Neural cell (in vitro differentiated cells): ENCODE results near the gene PROSER1. TPM values are rescaled to one million over a fixed set of nuclear protein-coding genes. Genes with fewer than 3 reads are reported as not detected.
A peak's percentile ranks its signal among the peaks of the same experiment; 100 is the strongest.
"Not testable (repeated sequence)": the region's sequence is repeated elsewhere in the genome, so short reads cannot be mapped to it uniquely, and the experiment has no call there.

Experiments
- H2AFZ ChIP-seq: fragments of 200-600, 300-800 bp; sonication (generic), shearing (Covaris generic); 2 replicates; pipeline ENCODE4 v1.6.0; 2014; ENCODE audit warnings: low read depth, mild to moderate bottlenecking, antibody characterized with exemption, low read length, moderate library complexity
- H3F3A ChIP-seq: fragments of 200-600 bp; shearing (Covaris generic); 2 replicates; pipeline ENCODE4 v1.6.1; 2016; ENCODE audit warnings: mild to moderate bottlenecking, moderate library complexity, mixed read lengths, antibody characterized with exemption, low read length; ENCODE audit not compliant: insufficient read depth, poor library complexity, severe bottlenecking
- H3K27ac ChIP-seq: fragments of 200-600, 300-800 bp; sonication (generic), shearing (Covaris generic); 2 replicates; pipeline ENCODE4 v1.5.1; 2014; ENCODE audit warnings: mild to moderate bottlenecking, low read length, moderate library complexity
- H3K27me3 ChIP-seq: fragments of 300-800, 200-600 bp; sonication (generic), shearing (Covaris generic); 2 replicates; pipeline ENCODE4 v1.6.0; 2014; ENCODE audit warnings: mild to moderate bottlenecking, low read depth, low read length, moderate library complexity; ENCODE audit not compliant: insufficient read depth
- H3K36me3 ChIP-seq: fragments of 300-800, 200-600 bp; sonication (generic), shearing (Covaris generic); 2 replicates; pipeline ENCODE4 v1.5.1; 2014; ENCODE audit warnings: mild to moderate bottlenecking, antibody characterized with exemption, low read length, moderate library complexity; ENCODE audit not compliant: insufficient read depth
- H3K4me2 ChIP-seq: fragments of 300-800, 200-600 bp; sonication (generic), shearing (Covaris generic); 2 replicates; pipeline ENCODE4 v1.6.0; 2014; ENCODE audit warnings: mild to moderate bottlenecking, low read length
- H3K4me3 ChIP-seq: fragments of 300-800, 200-600 bp; sonication (generic), shearing (Covaris generic); 2 replicates; pipeline ENCODE4 v1.5.1; 2014; ENCODE audit warnings: mild to moderate bottlenecking, low read length, moderate library complexity
- H3K79me2 ChIP-seq: fragments of 200-600 bp; shearing (Covaris generic); replicated peaks from 2 replicates; pipeline ENCODE4 v1.6.0; 2014; ENCODE audit warnings: mild to moderate bottlenecking, low read length, moderate library complexity; ENCODE audit not compliant: insufficient read depth
- H3K9ac ChIP-seq: fragments of 300-800, 200-600 bp; sonication (generic), shearing (Covaris generic); 2 replicates; pipeline ENCODE4 v1.6.1; 2016; ENCODE audit warnings: mild to moderate bottlenecking, low read length, mixed read lengths
- H3K9me2 ChIP-seq: fragments of 200-600 bp; shearing (Covaris generic); 2 replicates; pipeline ENCODE4 v1.6.1; 2016; ENCODE audit warnings: mild to moderate bottlenecking, low read length, mixed read lengths; ENCODE audit not compliant: insufficient read depth
- H3K9me3 ChIP-seq: fragments of 200-600, 300-800 bp; sonication (generic), shearing (Covaris generic); 2 replicates; pipeline ENCODE4 v1.6.1; 2016; ENCODE audit warnings: mild to moderate bottlenecking, mixed run types, low read length, moderate library complexity, mixed read lengths
- H4K20me1 ChIP-seq: fragments of 200-600 bp; shearing (Covaris generic); 2 replicates; pipeline ENCODE4 v1.6.1; 2016; ENCODE audit warnings: mild to moderate bottlenecking, mixed run types; ENCODE audit not compliant: insufficient read depth
- CTCF ChIP-seq: fragments of 450-650 bp; IDR thresholded peaks from 2 replicates; pipeline ENCODE4 v1.5.1; 2014; ENCODE audit warnings: antibody characterized with exemption, mild to moderate bottlenecking, moderate library complexity; ENCODE audit not compliant: poor library complexity, severe bottlenecking
- EP300 ChIP-seq: fragments of 450-650 bp; conservative IDR thresholded peaks from 2 replicates; pipeline ENCODE4 v1.6.1; 2014; ENCODE audit warnings: antibody characterized with exemption, mild to moderate bottlenecking, moderate library complexity; ENCODE audit not compliant: poor library complexity, severe bottlenecking
- EZH2 ChIP-seq: fragments of 200-600, 300-800 bp; shearing (Covaris generic), sonication (generic); IDR thresholded peaks from 2 replicates; pipeline ENCODE4 v1.6.1; 2014; ENCODE audit warnings: antibody characterized with exemption, low read length, borderline replicate concordance, mild to moderate bottlenecking; ENCODE audit not compliant: insufficient read depth, poor library complexity, severe bottlenecking
- MXI1 ChIP-seq: fragments of 450-650 bp; conservative IDR thresholded peaks from 2 replicates; pipeline ENCODE4 v1.6.1; 2014; ENCODE audit warnings: antibody characterized with exemption, mild to moderate bottlenecking; ENCODE audit not compliant: poor library complexity, severe bottlenecking
- POLR2AphosphoS5 ChIP-seq: IDR thresholded peaks from 2 replicates; pipeline ENCODE4 v1.6.1; 2012
- RAD21 ChIP-seq: fragments of 450-650 bp; conservative IDR thresholded peaks from 2 replicates; pipeline ENCODE4 v1.6.1; 2014; ENCODE audit warnings: antibody characterized with exemption, mild to moderate bottlenecking, moderate library complexity
- REST ChIP-seq: IDR thresholded peaks from 2 replicates; pipeline ENCODE4 v1.6.1; 2012; ENCODE audit warnings: borderline replicate concordance
- SMC3 ChIP-seq: fragments of 450-650 bp; conservative IDR thresholded peaks from 2 replicates; pipeline ENCODE4 v1.6.1; 2014; ENCODE audit warnings: antibody characterized with exemption, mild to moderate bottlenecking, moderate library complexity; ENCODE audit not compliant: poor library complexity
- TAF1 ChIP-seq: IDR thresholded peaks from 2 replicates; pipeline ENCODE4 v1.6.1; 2012; ENCODE audit warnings: low read depth
- polyA minus RNA-seq: library from RNA; depleted of rRNA, polyadenylated mRNA; stranded (reverse); fragments of >200 nt; gene quantifications from 2 replicates; pipeline ENCODE4 v1.2.3, GENCODE V29; 2014
- polyA plus RNA-seq: library from polyadenylated mRNA; depleted of rRNA; stranded (reverse); fragments of >200 nt; gene quantifications from 2 replicates; pipeline ENCODE4 v1.2.3, GENCODE V29; 2014

Gene PROSER1
- 28.2 and 38.2 TPM in 2 replicates for polyA plus RNA-seq
- polyA minus RNA-seq: 41.9 and 66.6 TPM in 2 replicates

GRCh38 chr13:39037880-39038568 is at the start of gene PROSER1, which contains the start of gene NHLRC3:
PROSER1 (minus strand) TSS chr13:39038089; CDS start chr13:39037242, 847 bp downstream.
NHLRC3 (plus strand) TSS chr13:39038456; CDS start chr13:39038640, 184 bp downstream.
- peak; percentile 77 for TF ChIP-seq POLR2AphosphoS5
- TF ChIP-seq RAD21: no peak
- peak; percentile 24 for TF ChIP-seq CTCF
- TF ChIP-seq EZH2: no peak
- TF ChIP-seq REST: peak; percentile 27
- peak; percentile 64 for TF ChIP-seq TAF1
- TF ChIP-seq SMC3: peak; percentile 33
- TF ChIP-seq EP300: no peak
- TF ChIP-seq MXI1: peak; percentile 70
- no peaks in the 10 kb centered on the region for H3K36me3 ChIP-seq
- no peaks in the 10 kb centered on the region for H3K27me3 ChIP-seq
- no peaks in the 10 kb centered on the region for H4K20me1 ChIP-seq
- no peaks in the 10 kb centered on the region for H3F3A ChIP-seq
- H3K9ac ChIP-seq: peak within 1 kb of the TSS; percentile 81
- peak within 1 kb of the TSS; percentile 87 for H3K27ac ChIP-seq
- peak within 1 kb of the TSS; percentile 79 for H3K4me2 ChIP-seq
- peak within 1 kb of the TSS; percentile 96 for H2AFZ ChIP-seq
- peaks cover 54% of the 10 kb centered on the region for H3K79me2 ChIP-seq
- no peaks in the 10 kb centered on the region for H3K9me2 ChIP-seq
- H3K4me3 ChIP-seq: peak within 1 kb of the TSS; percentile 73
- no peaks in the 10 kb centered on the region for H3K9me3 ChIP-seq

- H3K4me2 ChIP-seq, H3K27me3 ChIP-seq, H3K9me3 ChIP-seq: not testable (repeated sequence)
Measured at GRCh38 chr13:39086251-39086945, 48.5 kb upstream of the PROSER1 start.

More at GRCh38 chr13:39086251-39086945, 48.5 kb upstream of the PROSER1 start:
- not testable (repeated sequence) for H3K36me3 ChIP-seq, H3K79me2 ChIP-seq, H3K9ac ChIP-seq, H4K20me1 ChIP-seq, H3F3A ChIP-seq, H2AFZ ChIP-seq, H3K9me2 ChIP-seq, H3K4me3 ChIP-seq, H3K27ac ChIP-seq
